ENCODE measurements around the gene PTPN13.
A peak's percentile ranks its signal among the peaks of the same experiment; 100 is the strongest.

DNA sequence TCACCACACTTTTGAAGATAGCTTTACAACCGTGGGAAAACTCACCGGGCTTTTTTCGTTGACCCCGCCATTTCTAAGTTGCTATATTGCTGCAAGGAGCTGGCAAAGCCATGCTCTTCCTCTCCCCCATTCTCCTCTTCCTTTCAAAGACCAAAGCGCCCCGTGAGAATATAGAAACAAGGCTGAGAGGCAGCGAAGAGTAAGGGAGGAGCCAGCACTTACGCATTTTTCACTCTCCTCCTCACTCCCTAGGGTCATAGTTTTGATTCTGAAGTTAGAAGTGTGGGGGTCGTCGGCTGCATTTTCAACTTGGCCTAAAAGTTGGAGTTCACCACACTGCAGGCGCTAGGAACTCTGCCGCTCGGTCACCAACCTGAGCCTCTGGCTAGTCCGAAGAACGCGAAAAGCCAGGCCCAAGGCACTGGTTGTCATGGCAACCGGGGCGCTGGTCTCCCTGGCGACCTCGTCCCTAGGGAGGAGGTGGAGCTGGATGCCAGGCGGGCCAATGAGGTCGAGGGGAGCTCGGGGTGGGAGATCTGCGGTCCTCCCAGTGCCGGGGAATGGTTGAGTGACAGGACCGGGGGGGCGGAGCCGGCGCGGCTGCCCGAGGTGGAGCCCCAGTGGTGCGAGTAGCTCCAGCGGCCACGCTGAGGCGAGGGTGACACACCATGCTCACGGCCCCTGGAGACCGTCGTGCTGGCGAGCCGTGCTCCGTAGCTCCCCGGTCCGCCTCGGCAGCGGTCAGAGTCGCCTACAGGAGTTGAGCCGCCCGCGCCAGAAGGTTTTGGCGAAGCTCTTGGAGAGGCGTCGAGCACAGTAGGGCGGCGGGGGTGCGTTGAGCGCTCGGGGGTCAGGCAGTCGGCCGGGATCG lies at the start of gene PTPN13:
- TF ChIP-seq, protein P1, sequence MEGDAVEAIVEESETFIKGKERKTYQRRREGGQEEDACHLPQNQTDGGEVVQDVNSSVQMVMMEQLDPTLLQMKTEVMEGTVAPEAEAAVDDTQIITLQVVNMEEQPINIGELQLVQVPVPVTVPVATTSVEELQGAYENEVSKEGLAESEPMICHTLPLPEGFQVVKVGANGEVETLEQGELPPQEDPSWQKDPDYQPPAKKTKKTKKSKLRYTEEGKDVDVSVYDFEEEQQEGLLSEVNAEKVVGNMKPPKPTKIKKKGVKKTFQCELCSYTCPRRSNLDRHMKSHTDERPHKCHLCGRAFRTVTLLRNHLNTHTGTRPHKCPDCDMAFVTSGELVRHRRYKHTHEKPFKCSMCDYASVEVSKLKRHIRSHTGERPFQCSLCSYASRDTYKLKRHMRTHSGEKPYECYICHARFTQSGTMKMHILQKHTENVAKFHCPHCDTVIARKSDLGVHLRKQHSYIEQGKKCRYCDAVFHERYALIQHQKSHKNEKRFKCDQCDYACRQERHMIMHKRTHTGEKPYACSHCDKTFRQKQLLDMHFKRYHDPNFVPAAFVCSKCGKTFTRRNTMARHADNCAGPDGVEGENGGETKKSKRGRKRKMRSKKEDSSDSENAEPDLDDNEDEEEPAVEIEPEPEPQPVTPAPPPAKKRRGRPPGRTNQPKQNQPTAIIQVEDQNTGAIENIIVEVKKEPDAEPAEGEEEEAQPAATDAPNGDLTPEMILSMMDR (tag by site-specific recombination; IDR thresholded peaks at IDR 0.05) = peak; percentile 25; the same call in 1 of the 2 replicates
- no peak for TF ChIP-seq ZNF362 (tag by site-specific recombination; IDR thresholded peaks at IDR 0.05)
